ENCODE results near the gene CCDC69.
A peak's percentile ranks its signal among the peaks of the same experiment; 100 is the strongest.

CCDC69 gene

DNA sequence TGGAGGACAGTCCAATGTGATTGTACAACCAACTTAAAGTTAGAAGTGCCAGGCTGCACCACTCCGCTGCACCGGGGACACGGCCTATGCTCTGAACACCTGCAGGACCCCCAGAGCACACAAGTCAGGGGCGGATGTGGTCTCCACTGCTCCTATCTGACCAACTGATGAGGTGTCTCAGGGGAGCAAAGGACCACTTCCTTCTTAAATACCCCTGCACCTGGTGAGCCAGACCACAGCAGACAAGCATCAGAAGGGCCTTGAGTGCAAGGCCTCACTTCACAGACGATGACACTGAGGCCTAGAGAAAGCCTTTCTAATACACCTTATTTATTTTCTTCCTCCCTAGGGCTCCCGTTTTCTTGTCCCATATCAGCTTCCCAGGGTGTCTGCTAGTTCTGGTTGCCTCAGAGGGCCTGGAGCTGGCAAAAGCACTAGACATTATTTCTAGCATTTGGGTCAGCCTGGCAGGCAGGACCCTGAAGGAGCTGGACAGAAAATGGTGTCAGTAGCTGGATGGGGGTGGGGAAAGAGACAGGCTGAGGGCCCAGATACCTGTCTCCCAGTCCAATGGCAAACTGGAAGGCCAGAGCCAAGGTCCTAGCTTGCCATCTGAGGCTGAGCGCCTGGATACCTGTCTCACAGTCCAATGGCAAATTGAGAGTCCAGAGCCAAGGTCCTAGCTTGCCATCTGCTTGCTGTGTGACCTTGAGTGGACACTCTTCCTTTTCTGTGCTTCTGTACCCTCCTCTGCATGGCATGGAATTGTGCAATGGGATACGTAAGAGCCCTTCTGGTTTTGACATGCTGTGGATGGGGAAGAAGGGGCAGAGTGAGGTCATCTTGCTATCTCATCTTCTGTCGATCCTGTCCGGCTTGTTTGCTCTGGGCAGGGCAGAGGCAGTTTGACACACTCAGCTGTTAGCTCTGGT lies 9.0 kb downstream of the CCDC69 start:
- no peak for TF ChIP-seq CTCF (IDR thresholded peaks at IDR 0.05; ENCODE audit: insufficient read depth, low read length, poor library complexity, severe bottlenecking)
- DNase-seq (ENCODE audit: extremely low read depth, insufficient read length), result peak; percentile 89
- Histone ChIP-seq H3K27me3 (replicated peaks; ENCODE audit: control insufficient read depth, insufficient read depth, low read length) (no peaks in the 10 kb centered on the region), H3K36me3 (ENCODE audit: control insufficient read depth, insufficient read depth, low read length) (peaks cover 12% of the 10 kb centered on the region), H3K4me3 (replicated peaks; ENCODE audit: low read depth, low read length) (peak overlapping the region; percentile 47)

- no peak for TF ChIP-seq CTCF (IDR thresholded peaks at IDR 0.05; ENCODE audit: insufficient read depth, low read length, poor library complexity, severe bottlenecking)
- peak; percentile 91 for DNase-seq (ENCODE audit: extremely low read depth, insufficient read length)
- no peaks in the 10 kb centered on the region for H3K27me3 ChIP-seq (replicated peaks; ENCODE audit: control insufficient read depth, insufficient read depth, low read length)
- H3K36me3 ChIP-seq (ENCODE audit: control insufficient read depth, insufficient read depth, low read length), result peaks cover 12% of the 10 kb centered on the region
- peak overlapping the region; percentile 69 for H3K4me3 ChIP-seq (replicated peaks; ENCODE audit: low read depth, low read length)
Observed at GRCh38 chr5:151213803-151214613, 9.9 kb downstream of the CCDC69 start.

- H3K4me3 ChIP-seq (replicated peaks; ENCODE audit: low read depth, low read length), result peak overlapping the region; percentile 69
- H3K36me3 ChIP-seq (ENCODE audit: control insufficient read depth, insufficient read depth, low read length), result peaks cover 7% of the 10 kb centered on the region
- no peaks in the 10 kb centered on the region for H3K27me3 ChIP-seq (replicated peaks; ENCODE audit: control insufficient read depth, insufficient read depth, low read length)
- TF ChIP-seq CTCF (IDR thresholded peaks at IDR 0.05; ENCODE audit: insufficient read depth, low read length, poor library complexity, severe bottlenecking), result no peak
- DNase-seq (ENCODE audit: extremely low read depth, insufficient read length), result no peak
Observed at GRCh38 chr5:151212406-151212798, 11.5 kb downstream of the CCDC69 start.

- no peak overlapping the region for H3K4me3 ChIP-seq (replicated peaks; ENCODE audit: low read depth, low read length)
- DNase-seq (ENCODE audit: extremely low read depth, insufficient read length), result no peak
Observed at GRCh38 chr5:151208481-151208914, 15.4 kb downstream of the CCDC69 start.

GRCh38 chr5:151205411-151205810 lies 18.5 kb downstream of the CCDC69 start:
- Histone ChIP-seq H3K36me3 (ENCODE audit: control insufficient read depth, insufficient read depth, low read length) (peaks cover 8% of the 10 kb centered on the region), H3K27me3 (replicated peaks; ENCODE audit: control insufficient read depth, insufficient read depth, low read length) (no peaks in the 10 kb centered on the region), H3K4me3 (replicated peaks; ENCODE audit: low read depth, low read length) (no peak overlapping the region)
- TF ChIP-seq CTCF (IDR thresholded peaks at IDR 0.05; ENCODE audit: insufficient read depth, low read length, poor library complexity, severe bottlenecking), result no peak
- DNase-seq (ENCODE audit: extremely low read depth, insufficient read length), result no peak

More at GRCh38 chr5:151208481-151208914, 15.4 kb downstream of the CCDC69 start:
- Histone ChIP-seq H3K27me3 (replicated peaks; ENCODE audit: control insufficient read depth, insufficient read depth, low read length) (no peaks in the 10 kb centered on the region), H3K36me3 (ENCODE audit: control insufficient read depth, insufficient read depth, low read length) (peaks cover 2% of the 10 kb centered on the region; the same call in 1 of the 2 replicates)
- no peak for TF ChIP-seq CTCF (IDR thresholded peaks at IDR 0.05; ENCODE audit: insufficient read depth, low read length, poor library complexity, severe bottlenecking)
